GM18868 (cell line): ENCODE measurements around the gene PTPRG.

Experiments
- ATAC-seq: cut with Tn5 transposase; IDR thresholded peaks from one replicate; pipeline ENCODE4 v1.9.1; 2021; ENCODE audit warnings: mild to moderate bottlenecking, moderate library complexity; ENCODE audit not compliant: unreplicated experiment

The PTPRG gene

DNA sequence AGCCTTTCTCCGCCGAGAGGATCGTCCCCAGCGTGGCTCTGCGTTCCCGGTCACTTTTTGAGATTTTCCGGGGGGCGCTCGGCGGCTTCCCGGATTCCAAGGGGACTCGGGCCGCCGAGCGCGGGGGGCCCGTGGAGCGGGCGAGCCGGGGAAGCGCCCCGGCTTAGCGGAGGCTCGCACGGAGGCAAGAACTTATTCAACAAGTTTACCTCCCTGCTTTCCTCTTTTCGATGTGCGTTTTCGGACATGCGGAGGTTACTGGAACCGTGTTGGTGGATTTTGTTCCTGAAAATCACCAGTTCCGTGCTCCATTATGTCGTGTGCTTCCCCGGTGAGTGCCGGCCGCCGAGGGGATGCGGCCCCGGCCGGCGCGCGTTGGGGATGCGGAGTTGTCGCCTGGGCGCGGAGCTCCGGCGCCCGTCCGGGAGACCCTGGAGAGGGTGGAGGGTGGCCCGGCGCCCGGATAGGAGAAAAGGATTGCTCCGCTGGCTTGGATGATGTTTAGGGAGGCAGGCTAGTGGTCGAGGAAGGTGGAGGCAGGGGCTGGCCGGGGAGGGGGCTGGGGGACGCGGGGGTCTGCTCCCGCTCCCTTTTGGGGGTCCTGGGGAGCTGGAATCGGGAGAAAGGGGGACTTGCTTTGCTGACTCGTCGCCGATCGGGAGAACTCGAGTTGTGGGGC lies 810 bp downstream of the PTPRG start:
- no peak for ATAC-seq

DNA sequence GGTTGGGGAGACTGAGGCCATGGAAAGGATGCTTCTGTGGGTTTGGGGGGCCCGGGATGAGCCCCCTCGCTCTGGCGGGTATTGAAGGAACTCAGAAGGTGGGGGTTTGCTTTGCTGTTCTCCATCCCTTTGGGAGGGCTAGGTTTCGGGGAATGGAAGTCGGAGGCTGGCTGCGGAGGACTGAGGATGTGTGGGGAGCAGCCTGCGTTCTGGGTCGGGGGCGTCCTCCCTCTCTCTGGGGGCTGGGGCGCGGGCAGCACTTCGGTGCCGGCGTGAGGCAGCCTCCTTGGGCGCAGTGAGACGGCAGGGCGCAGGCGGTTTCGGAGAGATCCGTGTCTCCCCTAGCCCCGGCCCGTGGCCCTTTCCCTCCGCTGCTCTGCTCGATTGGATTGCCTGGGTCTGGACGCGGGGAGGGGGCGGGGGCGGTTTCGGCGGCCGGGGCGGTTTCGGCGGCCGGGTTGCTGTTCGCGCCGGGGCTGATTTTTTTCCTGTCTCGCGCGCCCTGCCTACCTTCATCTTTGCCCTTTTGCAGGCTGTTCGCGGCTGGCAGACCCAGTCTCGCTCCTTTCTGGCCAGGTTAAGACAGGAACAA lies 1.4 kb downstream of the PTPRG start:
- ATAC-seq = no peak

DNA sequence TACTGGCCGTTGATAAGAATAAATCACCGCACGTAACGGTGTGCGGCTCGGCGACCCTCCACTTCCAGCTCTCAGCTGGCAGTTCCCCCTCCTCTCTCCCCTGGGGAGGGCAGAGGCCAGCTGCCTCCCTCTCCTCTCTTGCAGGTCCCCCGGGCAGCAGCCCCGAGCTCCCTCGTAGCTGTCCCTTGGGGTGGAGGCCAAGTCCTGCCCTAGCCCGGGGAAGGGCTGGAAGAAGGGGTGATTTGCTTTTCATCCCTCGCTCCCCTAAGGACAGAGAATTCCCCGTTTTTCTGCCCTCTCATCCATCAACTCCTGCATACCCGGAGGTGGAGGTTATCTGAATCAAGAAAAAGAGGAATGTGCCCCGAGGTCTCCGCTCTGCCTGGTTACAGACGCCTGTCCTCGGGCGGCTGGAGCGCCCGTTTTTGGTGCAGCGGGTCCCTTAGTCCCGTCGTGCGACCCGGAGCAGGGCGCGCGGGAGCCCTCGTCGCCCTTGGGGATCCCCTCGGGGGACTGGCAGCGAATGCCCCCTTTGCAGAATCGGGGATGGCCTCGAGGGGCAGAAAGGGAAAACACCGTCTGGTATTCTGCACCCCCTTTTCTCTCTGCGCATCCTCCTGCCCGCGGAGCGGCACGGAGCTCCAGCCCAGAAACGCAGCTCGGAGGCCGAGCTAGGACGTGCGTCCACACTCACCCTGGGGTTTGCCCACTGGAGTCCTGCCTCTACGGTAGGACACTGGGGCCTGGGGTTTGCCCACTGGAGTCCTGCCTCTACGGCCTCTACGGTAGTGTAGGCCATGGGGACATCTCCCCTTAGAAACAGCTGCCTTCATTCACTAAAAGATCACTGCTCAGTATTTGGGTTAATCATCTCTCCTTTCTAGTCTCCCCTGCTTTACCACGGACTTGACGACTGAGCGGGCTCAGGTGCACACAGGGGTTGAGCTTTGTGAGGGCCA lies 2.2 kb downstream of the PTPRG start:
- no peak for ATAC-seq

DNA sequence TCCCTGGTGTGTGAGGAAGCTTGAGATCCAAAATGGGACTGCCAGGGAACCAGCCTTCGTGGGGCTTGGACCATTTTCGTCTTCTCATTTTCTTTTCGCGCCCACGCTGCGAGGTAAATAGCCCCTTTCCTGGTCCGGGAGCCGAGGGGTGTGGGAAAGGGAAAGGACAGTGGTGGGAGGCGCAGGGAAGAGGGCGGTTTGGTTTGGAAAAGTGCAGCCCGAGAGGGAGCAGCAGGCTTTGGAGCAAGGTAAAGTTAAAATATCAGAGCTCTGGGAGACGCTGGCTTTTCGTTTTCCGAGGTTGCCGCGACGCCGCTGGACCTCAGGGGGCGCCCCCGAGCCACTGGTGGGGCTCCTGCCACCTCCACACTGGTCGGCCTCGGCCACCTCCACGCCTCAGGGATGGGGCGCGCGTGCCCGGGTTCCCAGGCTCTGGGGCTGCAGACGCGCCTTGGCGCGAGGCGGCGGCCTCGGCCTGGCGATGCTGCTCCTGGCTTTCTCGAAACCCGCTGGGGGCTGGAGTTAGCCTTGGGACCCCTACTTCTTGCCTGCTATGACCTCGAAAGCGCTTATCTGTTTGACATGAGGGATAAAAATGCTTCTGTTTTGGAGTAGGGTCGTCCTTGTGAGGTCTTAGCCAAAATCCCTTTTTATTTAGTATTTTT lies 3.2 kb downstream of the PTPRG start:
- ATAC-seq = no peak

DNA sequence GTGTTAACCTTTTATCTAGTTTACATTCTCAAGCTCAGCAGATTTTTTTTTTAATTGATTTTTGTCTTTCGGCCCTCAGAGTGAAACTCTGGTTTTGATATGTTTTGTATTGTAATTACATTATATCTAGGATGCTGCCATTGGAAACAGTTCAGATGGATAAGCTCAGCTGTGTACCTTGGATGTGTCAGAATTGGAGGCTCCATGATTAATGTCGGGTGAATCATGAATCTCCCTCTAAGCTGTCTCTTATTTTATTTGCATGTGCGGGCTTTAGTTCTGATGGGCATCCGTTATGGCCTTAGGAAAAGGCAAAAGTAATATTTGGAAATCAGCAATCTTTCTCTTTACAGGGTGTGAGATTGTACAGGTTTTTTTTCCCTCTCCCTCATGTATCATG lies 4.2 kb downstream of the PTPRG start:
- ATAC-seq = no peak

DNA sequence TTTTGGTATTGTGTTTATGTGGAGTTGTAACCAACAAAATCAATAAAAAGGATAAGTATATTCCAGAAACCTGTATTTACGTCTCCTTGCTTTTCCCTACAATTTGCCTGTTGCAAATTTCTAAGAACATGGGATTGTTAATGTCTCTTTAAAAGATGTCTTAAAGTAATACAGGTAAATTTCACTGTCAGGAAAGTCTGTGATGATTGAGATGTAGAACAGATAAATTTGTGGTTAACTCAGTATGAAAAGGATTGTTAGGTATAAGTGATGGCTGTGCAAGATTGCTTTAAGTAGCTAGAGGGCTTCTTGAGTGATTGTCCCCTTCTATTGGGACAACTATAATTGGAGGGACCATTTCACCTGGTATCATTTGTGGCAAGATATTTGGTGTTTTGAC lies 6.8 kb downstream of the PTPRG start:
- no peak for ATAC-seq

DNA sequence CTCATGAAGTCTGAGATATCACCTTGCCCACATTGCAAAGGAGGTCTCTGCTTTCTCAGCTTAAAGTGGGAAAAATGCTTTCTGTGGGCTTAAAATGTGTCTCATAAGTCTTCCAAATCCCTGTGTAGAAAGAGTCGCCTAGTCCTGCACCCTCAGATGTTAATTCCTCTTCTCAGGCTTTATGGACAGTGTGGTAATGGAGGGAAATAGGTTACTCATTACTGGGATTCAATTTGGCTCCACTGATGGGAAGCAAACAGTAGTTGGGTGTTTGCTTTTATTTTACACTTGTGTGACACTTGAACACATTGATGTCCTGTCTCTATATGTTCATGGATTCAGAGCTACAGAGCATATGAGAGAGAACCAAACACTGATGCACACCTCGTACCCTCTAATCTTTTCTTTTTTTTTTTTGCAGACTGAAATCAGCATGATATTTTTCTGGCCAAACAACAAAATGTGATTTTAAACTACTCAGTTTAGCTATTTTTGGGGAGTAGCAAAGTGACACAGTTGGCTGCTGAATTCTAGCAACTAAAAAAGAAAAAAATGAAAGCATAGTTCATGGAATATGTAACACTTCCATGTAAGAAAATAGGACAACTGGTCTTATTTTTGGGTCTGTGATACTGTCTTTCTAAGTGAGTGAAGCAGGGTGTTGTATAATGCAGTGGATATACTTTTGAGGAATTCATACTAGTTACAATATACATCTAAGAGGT lies 8.6 kb downstream of the PTPRG start:
- ATAC-seq = no peak

DNA sequence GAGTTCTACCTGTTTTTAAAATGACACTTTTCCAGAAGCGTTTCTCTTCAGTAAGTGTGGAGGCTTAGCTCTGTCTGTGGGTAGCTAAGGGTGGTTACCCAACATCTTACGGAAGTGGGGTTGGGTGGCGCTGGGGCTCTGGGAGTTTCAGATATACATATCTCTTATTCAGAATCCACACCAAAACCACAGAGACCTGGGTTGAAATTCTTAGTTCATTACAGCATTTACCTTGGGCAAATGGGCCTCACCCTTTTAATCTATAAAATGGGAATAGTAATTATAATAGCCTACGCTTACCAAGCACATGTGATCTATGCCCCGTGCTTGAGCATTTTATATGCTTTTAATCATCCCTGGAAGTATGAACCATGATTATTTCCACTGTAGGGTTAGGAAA lies 9.4 kb downstream of the PTPRG start:
- no peak for ATAC-seq

DNA sequence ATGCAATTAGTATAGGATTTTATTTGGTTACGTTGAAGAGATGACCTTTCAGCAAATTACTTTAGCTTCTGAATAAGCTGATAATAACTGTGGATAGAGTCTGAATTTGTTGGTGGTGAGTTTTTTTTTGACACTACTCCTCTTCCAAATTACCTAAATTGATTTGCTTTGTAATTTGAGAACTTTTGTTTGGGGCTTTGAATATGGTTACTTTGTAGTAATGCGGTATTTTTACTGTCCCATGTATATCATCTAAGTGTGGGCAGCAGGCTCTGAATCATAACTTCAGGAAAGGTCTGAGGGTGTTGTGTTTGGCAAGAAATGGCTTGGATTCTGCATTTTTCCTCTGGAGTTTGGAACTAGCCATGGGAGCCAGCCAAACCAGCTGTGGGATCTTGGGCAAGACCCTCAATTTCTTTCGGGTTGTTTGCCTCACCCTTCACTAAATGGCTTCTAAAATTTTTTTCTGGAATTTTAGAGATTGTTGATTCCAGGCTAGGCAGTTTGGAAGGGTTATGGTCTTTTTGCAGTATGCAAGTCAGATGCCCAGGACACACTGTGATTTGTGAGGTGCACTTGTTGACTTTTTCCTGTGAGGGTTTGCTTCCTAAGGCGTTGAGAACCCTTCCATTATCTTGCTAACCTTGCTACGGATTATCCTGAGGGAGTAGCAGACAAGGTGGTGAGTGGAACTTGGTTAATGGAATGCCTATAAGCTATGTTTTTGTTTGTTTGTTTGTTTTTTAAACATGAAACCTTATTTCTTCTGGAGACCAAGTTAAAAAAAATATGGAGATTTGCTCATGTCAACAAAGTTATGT lies 10.4 kb downstream of the PTPRG start:
- ATAC-seq = no peak

DNA sequence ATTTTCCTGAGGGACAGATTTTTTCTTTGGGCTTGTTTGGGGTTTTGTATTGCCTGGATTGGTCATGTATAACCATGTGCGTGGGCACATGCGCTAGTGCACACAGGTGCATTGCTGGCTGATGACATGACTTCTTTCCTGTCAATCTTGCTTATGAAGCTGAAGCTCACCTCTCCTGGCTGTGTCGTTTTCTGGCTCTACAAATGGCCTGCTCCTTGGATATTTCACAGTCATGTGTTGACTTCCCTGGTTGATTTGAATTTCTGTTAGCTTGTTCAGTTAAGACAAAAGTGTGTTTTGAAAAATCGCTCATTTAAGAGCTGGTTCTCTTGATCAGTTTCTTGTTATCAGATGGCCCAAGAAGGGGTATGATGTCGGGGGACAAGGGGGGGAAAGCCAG lies 11.5 kb downstream of the PTPRG start:
- ATAC-seq = no peak

DNA sequence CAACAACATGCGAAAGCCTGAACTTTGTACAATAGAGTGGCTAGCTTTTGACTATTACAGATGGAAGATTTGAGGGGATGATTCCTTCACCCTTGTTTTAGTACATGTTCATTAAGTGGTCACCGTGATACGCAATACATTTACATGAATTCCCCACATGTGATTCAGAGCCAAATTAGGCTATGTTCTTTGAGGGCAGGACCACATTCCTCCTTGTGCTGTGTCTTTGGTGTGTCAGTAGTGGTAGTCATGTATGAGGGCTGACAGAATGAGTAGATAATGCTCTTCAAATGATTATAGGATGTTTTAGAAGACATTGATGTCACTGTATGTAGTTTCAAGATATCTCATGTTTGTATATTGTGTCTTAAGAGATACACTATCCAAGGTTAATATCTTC lies 12.1 kb downstream of the PTPRG start:
- no peak for ATAC-seq

DNA sequence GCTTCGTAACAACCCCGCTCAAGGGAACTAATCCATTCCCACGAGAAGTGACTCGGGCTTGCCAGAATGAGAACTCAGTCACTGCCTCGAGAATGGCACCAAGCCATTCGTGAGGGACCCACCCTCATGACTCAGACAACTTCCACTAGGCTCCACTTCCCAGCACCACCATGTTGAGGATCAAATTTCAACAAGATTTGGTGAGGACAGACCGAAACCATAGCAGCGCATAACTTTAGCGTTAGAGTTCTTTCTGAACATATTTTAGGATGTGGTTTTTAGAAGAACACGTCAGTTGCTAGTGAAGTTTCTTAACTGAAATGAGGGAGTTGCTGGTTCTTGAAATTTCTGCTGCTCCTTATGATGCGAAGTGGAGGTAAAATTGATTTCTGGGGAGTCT lies 13.5 kb downstream of the PTPRG start:
- no peak for ATAC-seq

DNA sequence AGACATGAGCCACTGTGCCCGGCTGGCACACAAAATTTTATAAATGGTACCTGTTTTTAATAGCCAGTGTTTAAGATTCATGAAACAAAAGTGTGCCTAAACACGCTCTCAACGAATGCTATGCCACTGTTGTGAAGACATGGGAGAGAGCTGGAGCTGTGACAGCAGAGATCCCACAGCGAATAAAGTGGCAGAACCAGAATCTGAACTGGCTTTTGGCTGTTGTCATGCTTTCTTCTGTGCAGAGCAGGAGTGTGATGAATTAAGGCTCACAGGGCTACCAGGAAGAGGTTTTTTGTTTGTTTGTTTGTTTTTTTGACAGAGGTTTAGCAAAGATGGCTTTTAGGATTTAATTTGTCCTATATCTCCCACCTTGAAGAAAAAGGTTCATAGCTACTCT lies 14.5 kb downstream of the PTPRG start:
- no peak for ATAC-seq

DNA sequence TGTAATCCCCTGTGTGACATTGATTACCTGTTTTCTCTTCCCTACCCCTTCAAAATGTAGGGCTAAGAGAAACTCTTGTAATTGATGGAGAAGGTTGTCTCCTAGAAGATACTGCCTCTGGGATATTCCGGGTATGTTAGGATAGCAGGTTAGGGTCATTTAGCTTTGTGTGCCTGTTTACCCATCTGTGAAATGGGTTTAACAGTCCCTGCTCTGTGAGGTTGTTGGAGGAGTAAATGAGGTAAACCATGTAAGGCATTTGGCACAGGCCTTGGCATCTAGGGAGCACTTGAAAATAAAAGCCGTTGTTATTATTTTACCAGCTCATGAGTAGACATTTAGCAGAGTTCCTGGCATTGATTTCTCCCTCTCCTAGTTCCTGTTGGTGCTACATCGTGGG lies 16.4 kb downstream of the PTPRG start:
- ATAC-seq = no peak

DNA sequence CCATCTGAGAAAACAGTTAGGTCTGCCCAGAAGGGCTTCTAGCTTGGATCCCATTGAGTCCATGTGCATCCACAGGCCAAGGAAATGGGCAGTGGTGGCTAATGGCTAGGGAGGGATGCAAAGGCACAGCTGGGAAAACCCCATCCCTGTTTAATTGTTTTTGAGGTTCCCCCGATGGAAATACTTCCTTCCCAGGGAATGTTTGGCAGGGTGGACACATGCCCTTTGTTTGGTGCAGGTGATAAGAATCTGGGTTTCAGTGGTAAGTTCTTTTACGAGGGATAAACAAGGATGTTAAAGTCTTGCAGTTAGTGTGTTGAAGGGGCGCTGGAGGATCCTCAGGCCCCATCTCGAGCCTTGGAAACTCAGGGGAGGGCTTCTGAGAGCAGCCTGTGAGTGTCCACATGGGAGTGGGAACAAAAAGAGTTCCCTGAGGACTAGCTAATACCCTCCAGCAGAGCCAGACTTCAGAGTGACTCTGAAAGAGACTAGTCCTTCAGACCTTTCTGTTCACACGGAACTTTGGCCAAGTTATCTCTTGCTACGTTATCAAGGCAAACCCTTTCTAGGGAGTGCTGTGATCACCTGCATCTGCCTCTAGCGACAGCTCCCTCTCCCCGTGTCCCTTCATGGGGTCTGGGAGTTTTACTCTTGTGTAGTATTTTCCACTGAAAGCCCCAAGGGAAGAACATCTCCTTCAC lies 17.4 kb downstream of the PTPRG start:
- ATAC-seq = no peak

DNA sequence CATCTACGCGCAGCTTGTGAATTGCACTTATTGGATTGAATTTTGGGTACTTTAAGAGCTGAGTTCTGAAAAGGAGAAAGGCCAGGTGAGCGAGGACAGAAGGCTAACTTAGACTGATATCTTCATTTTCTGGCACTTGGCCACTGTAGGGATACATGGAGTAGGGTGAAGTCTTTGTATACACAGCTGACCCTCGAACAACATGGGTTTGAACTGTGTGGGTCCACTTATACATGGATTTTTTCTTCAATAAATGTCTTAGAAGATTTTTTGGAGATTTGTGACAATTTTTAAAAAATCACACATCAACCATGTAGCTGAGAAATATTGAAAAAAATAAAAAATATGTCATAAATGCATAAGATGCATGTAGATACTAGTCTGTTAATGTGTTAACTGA lies 18.3 kb downstream of the PTPRG start:
- ATAC-seq = no peak

DNA sequence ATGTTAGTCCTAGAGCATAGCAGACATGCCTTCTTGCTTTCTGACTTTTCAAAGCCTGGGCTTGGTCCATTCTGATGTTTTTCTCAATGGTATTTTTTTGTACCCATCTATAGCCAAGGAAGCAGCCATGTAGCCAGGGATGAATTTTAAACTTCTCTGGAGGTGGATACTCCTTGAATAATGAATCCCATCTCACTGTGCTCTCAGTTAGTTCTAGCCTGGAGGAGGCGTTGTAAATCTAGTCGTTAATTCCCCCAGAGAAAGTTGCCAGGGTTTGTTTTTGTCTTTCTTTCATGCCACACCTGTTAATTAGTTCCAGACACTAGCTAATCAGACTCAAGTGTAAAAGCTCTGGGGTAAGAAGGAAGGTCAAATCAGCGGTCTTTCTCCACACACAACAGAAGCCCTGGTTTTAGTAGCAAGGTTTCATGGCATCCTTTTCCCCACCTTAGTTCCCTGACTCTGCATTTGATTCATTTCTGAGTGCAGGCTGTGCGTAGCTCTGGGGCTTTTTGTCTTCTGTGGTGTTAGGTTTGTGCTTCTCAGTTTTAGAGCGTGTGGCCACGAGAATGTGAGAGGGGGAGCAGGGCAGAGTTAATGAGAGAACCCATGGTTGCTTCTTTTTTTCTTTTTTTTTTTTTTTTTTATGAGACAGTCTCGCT lies 19.7 kb downstream of the PTPRG start:
- no peak for ATAC-seq

DNA sequence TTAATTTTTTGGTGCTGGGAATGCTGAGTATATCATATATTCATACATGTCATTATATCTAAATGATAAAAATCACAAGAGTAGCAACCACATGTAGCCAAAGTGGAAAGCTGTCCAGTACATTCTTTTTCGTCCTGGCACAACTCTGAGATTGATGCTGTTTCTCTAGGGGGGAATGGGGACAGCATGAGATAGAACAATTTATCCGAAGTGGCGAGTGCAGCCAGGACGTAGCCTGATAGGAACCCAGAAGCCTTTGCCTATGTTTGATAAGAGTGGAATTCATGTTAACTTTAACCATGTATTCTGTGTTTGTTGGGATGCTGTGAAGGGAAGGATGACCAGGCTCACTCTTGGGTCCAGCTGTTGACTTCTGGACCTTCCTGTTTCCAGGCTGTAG lies 20.9 kb downstream of the PTPRG start:
- ATAC-seq = no peak

DNA sequence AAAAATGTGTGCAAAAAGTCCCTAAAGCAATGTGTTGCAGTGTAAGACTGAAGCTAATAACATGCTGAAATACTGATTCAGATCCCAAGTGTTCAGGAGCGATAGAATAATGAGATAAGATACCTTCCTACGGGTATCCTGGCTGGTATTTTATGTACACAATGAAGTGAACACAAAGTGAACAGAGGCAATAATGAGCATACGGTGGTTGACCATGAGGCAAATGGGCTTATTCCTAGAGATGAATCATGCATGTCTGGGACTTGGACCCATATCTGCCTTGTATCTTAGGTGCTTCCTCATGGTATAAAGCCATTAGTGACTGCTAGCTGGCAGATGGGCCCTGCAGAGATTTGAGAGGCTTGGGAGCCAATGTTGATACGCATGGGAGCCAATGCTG lies 21.5 kb downstream of the PTPRG start:
- no peak for ATAC-seq
